HG02798 (cell line): ENCODE results near the gene ARID1B.
"Not testable (repeated sequence)": the region's sequence is repeated elsewhere in the genome, so short reads cannot be mapped to it uniquely, and the experiment has no call there.

Source experiments
- ATAC-seq: cut with Tn5 transposase; IDR thresholded peaks from one replicate; pipeline ENCODE4 v1.9.1; 2021; ENCODE audit warnings: mild to moderate bottlenecking; ENCODE audit not compliant: unreplicated experiment, poor library complexity

Gene ARID1B

GRCh38 chr6:157034436-157035230 is 257.5 kb downstream of the ARID1B start:
- ATAC-seq = no peak

- ATAC-seq = no peak
Measured at GRCh38 chr6:157035546-157035945, 258.4 kb downstream of the ARID1B start.

- no peak for ATAC-seq
Measured at GRCh38 chr6:157036245-157036711, 259.1 kb downstream of the ARID1B start.

- ATAC-seq = no peak
Measured at GRCh38 chr6:157037165-157037564, 260.0 kb downstream of the ARID1B start.

- no peak for ATAC-seq
Measured at GRCh38 chr6:157038610-157039009, 261.4 kb downstream of the ARID1B start.

GRCh38 chr6:157039639-157040038 is 262.5 kb downstream of the ARID1B start:
- not testable (repeated sequence) for ATAC-seq

- no peak for ATAC-seq
Measured at GRCh38 chr6:157040191-157040590, 263.0 kb downstream of the ARID1B start.

- ATAC-seq = no peak
Measured at GRCh38 chr6:157045831-157046454, 268.8 kb downstream of the ARID1B start.

GRCh38 chr6:157046776-157047175 is 269.6 kb downstream of the ARID1B start:
- ATAC-seq = no peak

GRCh38 chr6:157047328-157047727 is 270.1 kb downstream of the ARID1B start:
- ATAC-seq = no peak

- ATAC-seq = no peak
Measured at GRCh38 chr6:157047951-157048350, 270.8 kb downstream of the ARID1B start.

- ATAC-seq = no peak
Measured at GRCh38 chr6:157049133-157049532, 272.0 kb downstream of the ARID1B start.

GRCh38 chr6:157050537-157051265 is 273.5 kb downstream of the ARID1B start:
- ATAC-seq = no peak

GRCh38 chr6:157054531-157054979 is 277.4 kb downstream of the ARID1B start:
- ATAC-seq = no peak

- ATAC-seq = no peak
Measured at GRCh38 chr6:157055863-157056262, 278.7 kb downstream of the ARID1B start.

GRCh38 chr6:157056275-157056674 is 279.1 kb downstream of the ARID1B start:
- no peak for ATAC-seq

- ATAC-seq = no peak
Measured at GRCh38 chr6:157058574-157058973, 281.4 kb downstream of the ARID1B start.

GRCh38 chr6:157059781-157060180 is 282.6 kb downstream of the ARID1B start:
- ATAC-seq = no peak

GRCh38 chr6:157060440-157060952 is 283.3 kb downstream of the ARID1B start:
- ATAC-seq = no peak

- ATAC-seq = no peak
Measured at GRCh38 chr6:157061770-157062594, 284.8 kb downstream of the ARID1B start.
